ENCODE measurements around the gene DCTN2. TPM values are rescaled to one million over a fixed set of nuclear protein-coding genes. Genes with fewer than 3 reads are reported as not detected.

The DCTN2 gene
- polyA plus RNA-seq, 1 of the 3 experiments (the other 2 are of a cell fraction): 122 TPM

DNA sequence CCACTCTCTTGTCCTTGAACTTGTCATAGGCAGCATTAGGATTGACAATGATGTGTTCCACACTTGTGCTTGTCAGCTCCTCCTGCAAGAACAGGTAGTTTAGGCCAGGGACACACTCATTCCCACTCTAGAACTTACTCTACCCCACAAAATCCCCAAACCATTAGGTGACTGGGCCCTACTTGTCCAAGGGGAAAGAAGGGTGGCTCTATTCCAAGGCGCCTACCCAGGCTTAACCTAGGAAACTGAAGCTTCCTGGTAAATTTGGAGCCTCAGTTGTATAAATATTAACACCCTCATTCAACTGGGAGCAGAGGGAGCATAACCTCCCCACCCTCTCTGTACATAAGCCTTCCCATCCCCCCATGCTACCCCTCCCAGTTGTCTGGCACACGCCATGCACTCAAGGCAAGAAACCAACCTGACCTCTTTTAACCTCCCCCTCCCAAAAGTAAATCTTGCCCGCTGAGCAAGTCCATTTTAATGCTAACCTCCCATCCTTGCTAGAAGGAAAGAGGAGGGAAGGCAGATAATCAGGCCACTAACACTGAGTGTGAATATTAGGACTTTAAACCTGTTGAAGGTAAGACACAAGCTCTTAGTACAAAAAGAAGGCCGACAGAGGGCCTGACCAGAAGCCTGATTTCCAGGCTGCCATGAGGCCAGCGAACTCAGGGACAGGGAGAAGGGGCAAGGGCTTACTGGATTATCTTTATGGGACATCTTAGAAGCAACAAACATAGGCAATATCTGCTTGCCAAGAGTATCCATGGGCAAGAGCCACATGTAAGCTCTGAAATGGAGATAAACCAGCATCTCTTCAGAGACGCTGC is 11.0 kb downstream of the DCTN2 start (continued):
- TF ChIP-seq NFIC (IDR thresholded peaks at IDR 0.05; ENCODE audit: borderline replicate concordance) (no peak), ELF1 (IDR thresholded peaks at IDR 0.05) (no peak), FOXJ3 (CRISPR knock-in tag; IDR thresholded peaks at IDR 0.05) (no peak), RFX5 (IDR thresholded peaks at IDR 0.05; ENCODE audit: low read length) (no peak), RXRA (IDR thresholded peaks at IDR 0.05; ENCODE audit: borderline replicate concordance, low read depth) (no peak), GATA2 (CRISPR knock-in tag; IDR thresholded peaks at IDR 0.05) (no peak), POLR2AphosphoS5 (IDR thresholded peaks at IDR 0.05; ENCODE audit: low read depth, low read length) (no peak), CHD2 (IDR thresholded peaks at IDR 0.05; ENCODE audit: low read length, partially characterized antibody) (no peak), SMC3 (IDR thresholded peaks at IDR 0.05; ENCODE audit: low read depth, low read length) (no peak), RCOR1 (IDR thresholded peaks at IDR 0.05; ENCODE audit: low read length) (no peak)
- TF ChIP-seq, protein P1, sequence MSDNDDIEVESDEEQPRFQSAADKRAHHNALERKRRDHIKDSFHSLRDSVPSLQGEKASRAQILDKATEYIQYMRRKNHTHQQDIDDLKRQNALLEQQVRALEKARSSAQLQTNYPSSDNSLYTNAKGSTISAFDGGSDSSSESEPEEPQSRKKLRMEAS (IDR thresholded peaks at IDR 0.05; ENCODE audit: low read depth): no peak

DNA sequence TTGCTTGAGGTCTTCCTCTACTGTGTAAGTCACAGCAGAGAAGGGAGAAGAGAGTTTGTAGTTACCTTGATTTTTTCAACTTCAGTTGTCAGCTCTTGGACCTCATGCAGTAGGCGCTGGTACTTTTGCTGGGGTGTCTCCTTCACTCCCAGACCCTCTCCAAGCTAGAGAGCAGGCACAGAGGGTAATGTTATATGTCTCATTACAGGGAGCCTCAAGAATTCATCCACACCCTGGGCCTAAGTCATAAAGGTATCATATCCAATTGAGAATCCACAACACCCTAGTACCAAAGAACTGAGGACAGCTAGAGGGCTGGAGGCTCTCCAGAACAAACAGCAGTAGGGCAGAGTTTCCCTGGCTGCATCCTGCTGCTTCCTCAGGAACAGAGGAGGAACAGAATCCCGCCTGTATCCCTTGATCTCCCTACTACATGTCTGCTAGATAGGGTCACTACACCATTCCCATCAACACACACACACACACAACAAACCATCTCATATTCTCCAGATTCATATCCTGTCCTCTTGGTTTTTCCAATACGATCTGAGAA is 11.9 kb downstream of the DCTN2 start:
- POLR2A ChIA-PET: interaction anchor here (0.7 to 1.2 kb wide), 2 partner anchors 8 to 15 kb away, joined by 3 to 4 read pairs; partner anchors contain the start of gene DDIT3
- Histone ChIP-seq H4K20me1 (ENCODE audit: insufficient read depth) (no peaks in the 10 kb centered on the region), H3K9ac (no peak overlapping the region)

More for the DNA sequence above, 11.9 kb downstream of the DCTN2 start:
- Histone ChIP-seq H3K27ac (ENCODE audit: low read depth in 2 of 2, low read length in 1 of 2) (no peak overlapping the region), H2AFZ (ENCODE audit: low read depth) (no peak overlapping the region), H3K4me3 (ENCODE audit: low read depth in 2 of 2, low read length in 1 of 2) (no peak overlapping the region), H3K27me3 (ENCODE audit: insufficient read depth) (no peaks in the 10 kb centered on the region), H3K9me3 (no peaks in the 10 kb centered on the region), H3K4me1 (ENCODE audit: control insufficient read depth in 1 of 2, insufficient read depth in 2 of 2, low read depth in 1 of 2, low read length in 1 of 2) (no peaks in the 10 kb centered on the region), H3K4me2 (no peak overlapping the region), H3K79me2 (ENCODE audit: insufficient read depth) (peaks cover 19% of the 10 kb centered on the region), H3K9me2 (no peaks in the 10 kb centered on the region), H3F3A (replicated peaks; ENCODE audit: insufficient read depth) (peaks cover 18% of the 10 kb centered on the region), H3K36me3 (replicated peaks in 1 of 2; ENCODE audit: control insufficient read depth in 1 of 2, insufficient read depth in 2 of 2, low read length in 1 of 2) (peaks cover 64 to 86% of the 10 kb centered on the region in 2 experiments)
- CTCF ChIA-PET: interaction anchor here (1.0 to 2.7 kb wide), 4 partner anchors 10 to 231 kb away, joined by 3 to 11 read pairs (median 7); partner anchors contain the start of gene DCTN2
- WGBS (ENCODE audit: low lambda C conversion rate): 91% methylated on average over 2 of the region's 3 CpGs
- TF ChIP-seq, protein P2, sequence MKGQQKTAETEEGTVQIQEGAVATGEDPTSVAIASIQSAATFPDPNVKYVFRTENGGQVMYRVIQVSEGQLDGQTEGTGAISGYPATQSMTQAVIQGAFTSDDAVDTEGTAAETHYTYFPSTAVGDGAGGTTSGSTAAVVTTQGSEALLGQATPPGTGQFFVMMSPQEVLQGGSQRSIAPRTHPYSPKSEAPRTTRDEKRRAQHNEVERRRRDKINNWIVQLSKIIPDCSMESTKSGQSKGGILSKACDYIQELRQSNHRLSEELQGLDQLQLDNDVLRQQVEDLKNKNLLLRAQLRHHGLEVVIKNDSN (IDR thresholded peaks at IDR 0.05; ENCODE audit: borderline replicate concordance, low read depth): no peak
- TF ChIP-seq, protein P3, sequence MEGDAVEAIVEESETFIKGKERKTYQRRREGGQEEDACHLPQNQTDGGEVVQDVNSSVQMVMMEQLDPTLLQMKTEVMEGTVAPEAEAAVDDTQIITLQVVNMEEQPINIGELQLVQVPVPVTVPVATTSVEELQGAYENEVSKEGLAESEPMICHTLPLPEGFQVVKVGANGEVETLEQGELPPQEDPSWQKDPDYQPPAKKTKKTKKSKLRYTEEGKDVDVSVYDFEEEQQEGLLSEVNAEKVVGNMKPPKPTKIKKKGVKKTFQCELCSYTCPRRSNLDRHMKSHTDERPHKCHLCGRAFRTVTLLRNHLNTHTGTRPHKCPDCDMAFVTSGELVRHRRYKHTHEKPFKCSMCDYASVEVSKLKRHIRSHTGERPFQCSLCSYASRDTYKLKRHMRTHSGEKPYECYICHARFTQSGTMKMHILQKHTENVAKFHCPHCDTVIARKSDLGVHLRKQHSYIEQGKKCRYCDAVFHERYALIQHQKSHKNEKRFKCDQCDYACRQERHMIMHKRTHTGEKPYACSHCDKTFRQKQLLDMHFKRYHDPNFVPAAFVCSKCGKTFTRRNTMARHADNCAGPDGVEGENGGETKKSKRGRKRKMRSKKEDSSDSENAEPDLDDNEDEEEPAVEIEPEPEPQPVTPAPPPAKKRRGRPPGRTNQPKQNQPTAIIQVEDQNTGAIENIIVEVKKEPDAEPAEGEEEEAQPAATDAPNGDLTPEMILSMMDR (IDR thresholded peaks at IDR 0.05): no peak
- TF ChIP-seq RFX5 (IDR thresholded peaks at IDR 0.05; ENCODE audit: low read length) (no peak), MEF2A (IDR thresholded peaks at IDR 0.05; ENCODE audit: borderline replicate concordance, low read depth) (no peak), POLR2AphosphoS5 (IDR thresholded peaks at IDR 0.05; ENCODE audit: low read depth, low read length) (no peak), EP300 (IDR thresholded peaks at IDR 0.05; ENCODE audit: borderline replicate concordance in 1 of 2, low read depth in 1 of 2, low read length in 1 of 2) (no peak)
- TF ChIP-seq, protein P4, sequence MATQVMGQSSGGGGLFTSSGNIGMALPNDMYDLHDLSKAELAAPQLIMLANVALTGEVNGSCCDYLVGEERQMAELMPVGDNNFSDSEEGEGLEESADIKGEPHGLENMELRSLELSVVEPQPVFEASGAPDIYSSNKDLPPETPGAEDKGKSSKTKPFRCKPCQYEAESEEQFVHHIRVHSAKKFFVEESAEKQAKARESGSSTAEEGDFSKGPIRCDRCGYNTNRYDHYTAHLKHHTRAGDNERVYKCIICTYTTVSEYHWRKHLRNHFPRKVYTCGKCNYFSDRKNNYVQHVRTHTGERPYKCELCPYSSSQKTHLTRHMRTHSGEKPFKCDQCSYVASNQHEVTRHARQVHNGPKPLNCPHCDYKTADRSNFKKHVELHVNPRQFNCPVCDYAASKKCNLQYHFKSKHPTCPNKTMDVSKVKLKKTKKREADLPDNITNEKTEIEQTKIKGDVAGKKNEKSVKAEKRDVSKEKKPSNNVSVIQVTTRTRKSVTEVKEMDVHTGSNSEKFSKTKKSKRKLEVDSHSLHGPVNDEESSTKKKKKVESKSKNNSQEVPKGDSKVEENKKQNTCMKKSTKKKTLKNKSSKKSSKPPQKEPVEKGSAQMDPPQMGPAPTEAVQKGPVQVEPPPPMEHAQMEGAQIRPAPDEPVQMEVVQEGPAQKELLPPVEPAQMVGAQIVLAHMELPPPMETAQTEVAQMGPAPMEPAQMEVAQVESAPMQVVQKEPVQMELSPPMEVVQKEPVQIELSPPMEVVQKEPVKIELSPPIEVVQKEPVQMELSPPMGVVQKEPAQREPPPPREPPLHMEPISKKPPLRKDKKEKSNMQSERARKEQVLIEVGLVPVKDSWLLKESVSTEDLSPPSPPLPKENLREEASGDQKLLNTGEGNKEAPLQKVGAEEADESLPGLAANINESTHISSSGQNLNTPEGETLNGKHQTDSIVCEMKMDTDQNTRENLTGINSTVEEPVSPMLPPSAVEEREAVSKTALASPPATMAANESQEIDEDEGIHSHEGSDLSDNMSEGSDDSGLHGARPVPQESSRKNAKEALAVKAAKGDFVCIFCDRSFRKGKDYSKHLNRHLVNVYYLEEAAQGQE (IDR thresholded peaks at IDR 0.05; ENCODE audit: low read depth, low read length): no peak
- TF ChIP-seq, protein P5, sequence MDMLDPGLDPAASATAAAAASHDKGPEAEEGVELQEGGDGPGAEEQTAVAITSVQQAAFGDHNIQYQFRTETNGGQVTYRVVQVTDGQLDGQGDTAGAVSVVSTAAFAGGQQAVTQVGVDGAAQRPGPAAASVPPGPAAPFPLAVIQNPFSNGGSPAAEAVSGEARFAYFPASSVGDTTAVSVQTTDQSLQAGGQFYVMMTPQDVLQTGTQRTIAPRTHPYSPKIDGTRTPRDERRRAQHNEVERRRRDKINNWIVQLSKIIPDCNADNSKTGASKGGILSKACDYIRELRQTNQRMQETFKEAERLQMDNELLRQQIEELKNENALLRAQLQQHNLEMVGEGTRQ (IDR thresholded peaks at IDR 0.05; ENCODE audit: borderline replicate concordance, low read depth, low read length): no peak
- DNase-seq: no peak
